PC-3 (cell line): Measurements from ENCODE around the gene ELAVL4. TPM values are rescaled to one million over a fixed set of nuclear protein-coding genes. Genes with fewer than 3 reads are reported as not detected.

Source experiments
- ATAC-seq: fragments of 200-7000 bp; cut with Tn5 transposase; 2 replicates; pipeline ENCODE4 v1.9.1; 2020; ENCODE audit warnings: mild to moderate bottlenecking, moderate library complexity
- BruUV-seq: library from RNA; stranded (reverse); fragments of 400-500 nt; replicated peaks from 2 replicates; lab custom pipeline; 2021; lab: Mats Ljungman, UMichigan
- CTCF ChIA-PET: fragments of 300-600 bp; sonication (Branson Sonifier 250); formaldehyde crosslinking; loops from one replicate; lab custom pipeline; 2022; ENCODE audit warnings: antibody characterized with exemption; lab: Charles Lee
- POLR2A ChIA-PET: fragments of 300-600 bp; sonication (Branson Sonifier 250); formaldehyde crosslinking; loops from one replicate; lab custom pipeline; 2022; ENCODE audit warnings: antibody characterized with exemption; ENCODE audit not compliant: unreplicated experiment; lab: Charles Lee
- DNase-seq: peaks from one replicate; pipeline ENCODE4 v3.0.0-alpha.2; 2015
- H2AFZ ChIP-seq: fragments of 300-600 bp; sonication (generic); 2 replicates; pipeline ENCODE4 v1.6.0; 2016; ENCODE audit warnings: antibody characterized with exemption, low read length
- H3F3A ChIP-seq: fragments of 300-600 bp; sonication (generic); one replicate; pipeline ENCODE4 v1.6.0; 2017; ENCODE audit warnings: antibody characterized with exemption, low read length, control low read depth, mild to moderate bottlenecking; ENCODE audit not compliant: unreplicated experiment
- H3K27ac ChIP-seq: fragments of 300-600 bp; sonication (generic); 2 replicates; pipeline ENCODE4 v1.5.1; 2016; ENCODE audit warnings: mild to moderate bottlenecking, low read length
- H3K27me3 ChIP-seq: fragments of 300-600 bp; sonication (generic); 2 replicates; pipeline ENCODE4 v1.6.1; 2016; ENCODE audit warnings: low read length, mixed read lengths
- H3K36me3 ChIP-seq: fragments of 300-600 bp; sonication (generic); 2 replicates; pipeline ENCODE4 v1.6.1; 2016; ENCODE audit warnings: low read depth, mixed run types, low read length, mixed read lengths
- H3K4me1 ChIP-seq: fragments of 300-600 bp; sonication (generic); 2 replicates; pipeline ENCODE4 v1.5.1; 2016; ENCODE audit warnings: low read length; ENCODE audit not compliant: insufficient read depth
- H3K4me2 ChIP-seq: fragments of 300-600 bp; sonication (generic); 2 replicates; pipeline ENCODE4 v1.6.0; 2016; ENCODE audit warnings: low read length
- H3K4me3 ChIP-seq: fragments of 300-600 bp; sonication (generic); 2 replicates; pipeline ENCODE4 v1.5.1; 2016; ENCODE audit warnings: mild to moderate bottlenecking, low read length, mixed read lengths
- H3K79me2 ChIP-seq: fragments of 300-600 bp; sonication (generic); 2 replicates; pipeline ENCODE4 v1.6.1; 2017; ENCODE audit warnings: low read length, mixed read lengths
- H3K9ac ChIP-seq: fragments of 300-600 bp; sonication (generic); 2 replicates; pipeline ENCODE4 v1.6.0; 2016; ENCODE audit warnings: mild to moderate bottlenecking, low read length
- H3K9me2 ChIP-seq: fragments of 300-600 bp; sonication (generic); replicated peaks from 2 replicates; pipeline ENCODE4 v1.6.1; 2016; ENCODE audit warnings: mixed run types, low read length, mixed read lengths
- H3K9me3 ChIP-seq: fragments of 300-600 bp; sonication (generic); 2 replicates; pipeline ENCODE4 v1.6.1; 2016; ENCODE audit warnings: low read length, mixed read lengths
- H4K20me1 ChIP-seq: fragments of 300-600 bp; sonication (generic); 2 replicates; pipeline ENCODE4 v1.6.1; 2016; ENCODE audit warnings: low read length, mixed read lengths
- EZH2 ChIP-seq: fragments of 300-600 bp; sonication (generic); IDR thresholded peaks from one replicate; pipeline ENCODE4 v1.6.1; 2017; ENCODE audit warnings: antibody characterized with exemption, mild to moderate bottlenecking, low read length; ENCODE audit not compliant: unreplicated experiment
- EZH2phosphoT487 ChIP-seq: fragments of 300-600 bp; sonication (generic); IDR thresholded peaks from 2 replicates; pipeline ENCODE4 v1.6.1; 2018; ENCODE audit warnings: mild to moderate bottlenecking, antibody characterized with exemption, low read length, borderline replicate concordance
- intact Hi-C: fragments of 100-400 bp; cut with micrococcal nuclease; formaldehyde crosslinking; loops from 2 replicates; pipeline ENCODE4 v1.9.0; 2023
- total RNA-seq: library from RNA; depleted of rRNA; stranded (reverse); fragments of >200 nt; gene quantifications from 2 replicates; pipeline ENCODE4 v1.2.3, GENCODE V29; 2014
- TF ChIP-seq, protein P1 (sequence below): fragments of 300-600 bp; sonication (generic); conservative IDR thresholded peaks from 2 replicates; pipeline ENCODE4 v1.5.1; 2017; ENCODE audit warnings: antibody characterized with exemption, low read depth, mild to moderate bottlenecking, low read length

Gene ELAVL4
- total RNA-seq, 1 experiment from 2014 or later, result not detected

- Histone ChIP-seq H3K27ac (no peak overlapping the region), H3K9me3 (no peaks in the 10 kb centered on the region), H3F3A (no peaks in the 10 kb centered on the region), H3K9me2 (no peaks in the 10 kb centered on the region), H4K20me1 (no peaks in the 10 kb centered on the region), H3K36me3 (no peaks in the 10 kb centered on the region), H3K4me2 (no peak overlapping the region), H2AFZ (no peak overlapping the region), H3K4me3 (no peak overlapping the region), H3K9ac (no peak overlapping the region), H3K27me3 (no peaks in the 10 kb centered on the region), H3K4me1 (no peaks in the 10 kb centered on the region), H3K79me2 (no peaks in the 10 kb centered on the region)
- no peak for TF ChIP-seq EZH2phosphoT487
- TF ChIP-seq, protein P1, sequence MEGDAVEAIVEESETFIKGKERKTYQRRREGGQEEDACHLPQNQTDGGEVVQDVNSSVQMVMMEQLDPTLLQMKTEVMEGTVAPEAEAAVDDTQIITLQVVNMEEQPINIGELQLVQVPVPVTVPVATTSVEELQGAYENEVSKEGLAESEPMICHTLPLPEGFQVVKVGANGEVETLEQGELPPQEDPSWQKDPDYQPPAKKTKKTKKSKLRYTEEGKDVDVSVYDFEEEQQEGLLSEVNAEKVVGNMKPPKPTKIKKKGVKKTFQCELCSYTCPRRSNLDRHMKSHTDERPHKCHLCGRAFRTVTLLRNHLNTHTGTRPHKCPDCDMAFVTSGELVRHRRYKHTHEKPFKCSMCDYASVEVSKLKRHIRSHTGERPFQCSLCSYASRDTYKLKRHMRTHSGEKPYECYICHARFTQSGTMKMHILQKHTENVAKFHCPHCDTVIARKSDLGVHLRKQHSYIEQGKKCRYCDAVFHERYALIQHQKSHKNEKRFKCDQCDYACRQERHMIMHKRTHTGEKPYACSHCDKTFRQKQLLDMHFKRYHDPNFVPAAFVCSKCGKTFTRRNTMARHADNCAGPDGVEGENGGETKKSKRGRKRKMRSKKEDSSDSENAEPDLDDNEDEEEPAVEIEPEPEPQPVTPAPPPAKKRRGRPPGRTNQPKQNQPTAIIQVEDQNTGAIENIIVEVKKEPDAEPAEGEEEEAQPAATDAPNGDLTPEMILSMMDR, result peak; percentile 47; the same call in 1 of the 2 replicates
- no peak for TF ChIP-seq EZH2
- no TSS peak for BruUV-seq
- POLR2A ChIA-PET, result no interaction called here
- ATAC-seq, result no peak
- intact Hi-C loops, result no loop called here
- CTCF ChIA-PET, result no interaction called here
- no peak for DNase-seq
Measured at GRCh38 chr1:50099654-50100053, 9.1 kb upstream of the ELAVL4 start.

- H4K20me1 ChIP-seq, result no peaks in the 10 kb centered on the region
- no peaks in the 10 kb centered on the region for H3K4me1 ChIP-seq
- H3K79me2 ChIP-seq, result no peaks in the 10 kb centered on the region
- ChIA-PET CTCF (no interaction called here), POLR2A (no interaction called here)
- no peaks in the 10 kb centered on the region for H3K9me3 ChIP-seq
- no peak for ATAC-seq
- no peak overlapping the region for H3K4me3 ChIP-seq
- no peak overlapping the region for H3K4me2 ChIP-seq
- no peak overlapping the region for H3K27ac ChIP-seq
- no peak for DNase-seq
- no peak overlapping the region for H3K9ac ChIP-seq
- TF ChIP-seq, protein P1, result no peak
- TF ChIP-seq EZH2 (no peak), EZH2phosphoT487 (no peak)
- intact Hi-C loops, result no loop called here
- H3K36me3 ChIP-seq, result no peaks in the 10 kb centered on the region
- H3K9me2 ChIP-seq, result no peaks in the 10 kb centered on the region
- no TSS peak for BruUV-seq
- no peaks in the 10 kb centered on the region for H3F3A ChIP-seq
- no peak overlapping the region for H2AFZ ChIP-seq
- H3K27me3 ChIP-seq, result no peaks in the 10 kb centered on the region; the same call in 1 of the 2 replicates
Measured at GRCh38 chr1:50103615-50104081, 5.1 kb upstream of the ELAVL4 start.

DNA sequence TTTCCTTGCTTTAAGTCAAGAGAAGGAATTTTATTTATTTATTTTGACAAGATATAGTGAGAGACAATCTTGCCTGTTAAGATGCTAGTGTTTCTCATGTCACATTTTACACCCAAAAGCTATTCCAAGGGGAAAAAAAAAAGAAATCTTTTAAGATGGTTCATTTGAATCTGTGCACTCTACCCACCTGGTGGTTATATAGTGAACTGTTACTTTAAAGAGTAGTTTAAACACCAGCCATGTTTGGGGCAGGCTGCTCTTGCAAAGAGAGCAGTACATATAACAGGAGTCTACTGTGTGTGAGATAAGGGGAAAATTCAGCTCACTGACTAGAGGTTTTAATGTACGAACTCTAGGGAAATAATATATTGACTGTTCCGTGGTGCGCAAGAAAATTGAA, 3.3 kb upstream of the ELAVL4 start:
- Histone ChIP-seq H3K27ac (no peak overlapping the region), H3K4me2 (no peak overlapping the region), H3F3A (no peaks in the 10 kb centered on the region), H3K9ac (no peak overlapping the region), H3K9me2 (no peaks in the 10 kb centered on the region), H4K20me1 (no peaks in the 10 kb centered on the region), H2AFZ (no peak overlapping the region), H3K27me3 (no peaks in the 10 kb centered on the region; the same call in 1 of the 2 replicates), H3K4me1 (no peaks in the 10 kb centered on the region), H3K79me2 (no peaks in the 10 kb centered on the region), H3K36me3 (no peaks in the 10 kb centered on the region), H3K9me3 (no peaks in the 10 kb centered on the region), H3K4me3 (no peak overlapping the region)
- POLR2A ChIA-PET, result no interaction called here
- CTCF ChIA-PET, result no interaction called here
- BruUV-seq, result no TSS peak
- TF ChIP-seq, protein P1, result peak; percentile 44; the same call in 1 of the 2 replicates
- TF ChIP-seq EZH2, result no peak
- intact Hi-C loops, result no loop called here
- ATAC-seq (0 out of 2 replicates have a peak, but pooled peaks have one; percentile 37), DNase-seq (peak; percentile 25)
